GM21737 (cell line): Measurements from ENCODE around the gene MAN1C1.

Source experiments
- ATAC-seq: cut with Tn5 transposase; IDR thresholded peaks from one replicate; pipeline ENCODE4 v1.9.1; 2021; ENCODE audit warnings: mild to moderate bottlenecking, moderate library complexity; ENCODE audit not compliant: unreplicated experiment

MAN1C1 gene

DNA sequence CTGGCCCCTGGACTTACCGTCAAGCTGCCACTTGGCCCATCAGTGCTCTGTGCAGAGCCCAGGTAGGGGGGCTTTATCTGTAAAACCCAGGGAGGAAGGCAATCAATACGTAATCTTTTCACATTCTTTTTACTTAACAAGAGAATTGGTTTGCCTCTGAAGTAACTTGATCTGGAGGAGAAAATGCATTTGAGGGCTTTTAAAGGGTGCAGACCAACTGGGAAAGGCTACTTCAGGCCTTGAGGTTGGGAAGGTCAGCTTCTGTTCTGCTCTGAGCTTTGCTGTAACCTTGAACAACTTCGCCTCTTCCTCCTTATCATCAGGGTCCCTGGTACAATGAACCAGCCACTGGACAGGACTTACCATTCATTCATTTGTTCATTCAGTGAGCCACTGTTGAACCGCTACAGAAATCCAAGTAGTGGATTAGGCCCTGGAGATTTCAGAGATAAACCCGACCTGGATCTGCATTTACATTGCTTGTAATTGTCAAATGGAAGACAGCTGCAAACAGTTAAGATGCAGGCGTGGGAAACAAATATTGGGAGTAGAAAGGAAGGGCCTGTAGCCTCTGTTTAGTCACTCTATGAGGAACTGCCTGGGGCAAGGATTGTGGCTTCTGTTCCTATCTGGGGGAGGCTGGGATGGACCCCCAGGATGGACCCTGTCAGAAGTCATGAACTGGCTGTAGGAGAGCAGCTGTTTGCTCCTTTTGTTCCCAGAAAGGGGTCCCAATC is 90.9 kb downstream of the MAN1C1 start:
- ATAC-seq: no peak

DNA sequence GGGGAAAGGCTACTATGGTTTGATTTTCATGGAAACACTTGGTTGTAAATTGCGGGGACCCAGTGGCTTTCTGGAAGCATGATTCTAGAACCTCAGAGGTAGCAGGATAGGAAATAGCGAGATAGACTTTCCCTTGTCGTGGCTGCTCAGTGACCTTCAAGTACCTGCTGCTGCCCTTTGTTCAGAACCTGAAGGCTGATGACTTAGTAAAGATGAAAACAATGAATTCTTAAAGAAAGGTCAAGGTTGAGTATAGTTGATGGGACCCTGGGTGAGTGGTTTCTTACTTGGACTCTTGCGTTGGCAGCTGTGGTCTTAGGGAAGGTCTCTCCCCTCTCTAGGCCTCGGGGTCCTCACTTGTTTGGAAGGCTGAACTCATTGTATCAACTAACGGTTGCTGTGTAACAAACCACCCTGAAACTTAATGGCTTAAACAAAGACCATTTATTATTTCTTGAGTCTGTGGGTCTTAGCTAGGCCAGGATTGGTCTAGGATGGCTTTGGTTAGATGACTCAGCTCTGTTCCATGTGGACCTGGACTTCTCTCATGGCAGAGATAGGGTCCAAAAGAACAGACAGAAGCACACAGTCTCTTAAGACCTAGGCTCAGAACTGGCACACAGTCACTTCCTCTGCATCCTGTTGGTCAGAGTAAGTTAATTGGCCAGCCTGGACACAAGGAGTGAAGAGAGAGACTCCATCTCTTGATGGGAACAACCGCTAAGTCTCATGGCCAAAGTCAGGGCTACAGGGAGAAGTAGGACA is 94.2 kb downstream of the MAN1C1 start:
- no peak for ATAC-seq

GRCh38 chr1:25711555-25712298 is 95.1 kb downstream of the MAN1C1 start:
- ATAC-seq: no peak

GRCh38 chr1:25712299-25712970 is 95.8 kb downstream of the MAN1C1 start:
- ATAC-seq: no peak

DNA sequence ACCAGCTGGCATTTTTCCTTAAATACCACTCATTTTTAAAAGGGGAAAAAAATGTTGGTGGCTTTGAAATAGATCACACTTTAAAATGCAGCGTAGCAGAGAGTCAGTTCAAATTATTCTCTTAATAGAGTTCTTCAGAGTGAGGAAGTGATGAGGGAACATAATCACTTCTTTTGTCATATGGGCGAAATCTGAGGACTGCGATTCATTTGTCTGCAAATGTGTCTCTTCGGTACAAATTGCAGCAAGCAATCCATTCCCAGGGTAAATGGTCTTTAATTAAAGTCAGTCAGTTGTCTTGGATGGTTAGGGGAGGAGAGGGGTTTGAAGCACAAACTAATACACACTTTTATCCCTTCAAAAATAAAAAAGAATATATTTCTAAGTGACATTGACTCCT is 97.4 kb downstream of the MAN1C1 start:
- ATAC-seq: no peak

DNA sequence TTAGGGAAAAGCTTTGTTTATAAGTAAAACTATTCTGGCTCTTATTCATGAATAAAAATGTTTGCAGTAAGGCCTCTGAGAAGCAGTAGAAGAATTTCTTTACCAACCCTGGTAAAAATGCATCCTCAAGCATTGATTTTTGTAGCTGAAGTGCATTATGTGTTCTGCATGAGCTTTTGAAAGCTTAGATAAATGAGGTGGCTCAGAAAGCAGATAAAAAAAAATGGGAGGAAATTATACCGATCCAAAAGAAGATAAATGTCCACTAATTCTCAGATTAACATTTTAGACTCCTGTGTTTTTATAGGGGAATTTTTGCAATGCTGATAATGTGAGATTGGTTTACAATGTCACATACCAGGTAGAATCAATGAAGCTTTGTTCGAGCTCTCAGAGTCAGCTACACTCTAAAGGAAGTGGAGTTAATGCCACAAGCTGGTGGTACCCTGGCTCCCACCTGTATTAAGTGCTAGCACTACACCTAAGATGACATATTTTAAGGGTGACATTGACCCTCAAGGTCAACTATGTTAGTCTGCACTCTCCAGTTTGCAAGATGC is 97.9 kb downstream of the MAN1C1 start:
- ATAC-seq: no peak

DNA sequence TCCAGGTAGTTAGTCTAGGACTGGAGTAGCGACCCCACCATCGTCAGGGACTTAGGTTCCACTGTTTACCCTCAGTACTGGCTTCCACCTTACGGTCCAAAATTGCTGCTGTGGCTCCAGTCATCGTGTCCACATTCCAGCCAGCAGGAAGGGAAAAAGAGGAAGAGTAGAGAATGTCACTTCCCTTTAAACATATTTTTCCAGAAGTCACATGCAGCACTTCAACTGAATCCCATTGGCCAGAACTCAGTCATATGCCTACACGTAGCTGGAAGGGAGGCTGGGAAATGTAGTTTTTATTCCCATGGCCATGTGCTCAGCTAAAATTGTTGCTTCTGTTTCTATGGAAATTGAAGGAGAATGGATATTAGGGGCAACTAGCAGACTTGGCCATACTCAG is 99.3 kb downstream of the MAN1C1 start:
- no peak for ATAC-seq

DNA sequence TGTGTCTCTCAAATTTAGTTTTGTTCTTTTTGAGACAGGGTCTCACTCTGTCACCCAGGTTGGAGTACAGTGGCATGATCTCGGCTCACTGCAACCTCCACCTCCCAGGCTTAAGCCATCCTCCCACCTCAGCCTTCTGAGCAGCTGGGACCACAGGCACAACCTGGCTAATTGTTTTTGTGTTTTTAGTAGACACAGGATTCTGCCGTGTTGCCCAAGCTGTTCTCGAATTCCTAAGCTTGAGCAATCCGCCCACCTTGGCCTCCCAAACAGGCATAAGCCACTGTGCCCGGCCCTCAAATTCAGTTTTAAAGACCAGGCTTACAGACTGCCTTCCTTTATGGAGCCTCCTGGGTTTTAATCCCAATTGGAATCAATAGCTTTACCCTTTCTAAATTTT is 99.7 kb downstream of the MAN1C1 start:
- ATAC-seq: no peak

DNA sequence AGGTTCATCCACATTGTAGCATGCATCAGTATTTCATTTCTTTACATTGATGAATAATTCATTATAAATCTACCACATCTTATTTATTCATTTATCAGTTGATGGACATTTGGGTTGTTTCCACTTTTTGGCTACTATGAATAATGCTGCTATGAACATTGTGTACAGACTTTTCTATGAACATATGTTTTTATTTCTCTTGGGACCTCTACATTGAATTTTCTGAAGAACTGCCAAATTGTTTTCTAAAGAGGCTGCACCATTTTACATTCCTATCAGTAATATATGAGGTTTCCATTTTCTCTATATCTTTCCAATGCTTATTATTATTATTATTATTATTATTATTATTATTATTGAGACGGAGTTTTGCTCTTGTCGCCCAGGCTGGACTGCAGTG is 102.1 kb downstream of the MAN1C1 start:
- ATAC-seq: no peak

- no peak for ATAC-seq
These were observed 104.0 kb downstream of the MAN1C1 start for GRCh38 chr1:25720624-25721023.

DNA sequence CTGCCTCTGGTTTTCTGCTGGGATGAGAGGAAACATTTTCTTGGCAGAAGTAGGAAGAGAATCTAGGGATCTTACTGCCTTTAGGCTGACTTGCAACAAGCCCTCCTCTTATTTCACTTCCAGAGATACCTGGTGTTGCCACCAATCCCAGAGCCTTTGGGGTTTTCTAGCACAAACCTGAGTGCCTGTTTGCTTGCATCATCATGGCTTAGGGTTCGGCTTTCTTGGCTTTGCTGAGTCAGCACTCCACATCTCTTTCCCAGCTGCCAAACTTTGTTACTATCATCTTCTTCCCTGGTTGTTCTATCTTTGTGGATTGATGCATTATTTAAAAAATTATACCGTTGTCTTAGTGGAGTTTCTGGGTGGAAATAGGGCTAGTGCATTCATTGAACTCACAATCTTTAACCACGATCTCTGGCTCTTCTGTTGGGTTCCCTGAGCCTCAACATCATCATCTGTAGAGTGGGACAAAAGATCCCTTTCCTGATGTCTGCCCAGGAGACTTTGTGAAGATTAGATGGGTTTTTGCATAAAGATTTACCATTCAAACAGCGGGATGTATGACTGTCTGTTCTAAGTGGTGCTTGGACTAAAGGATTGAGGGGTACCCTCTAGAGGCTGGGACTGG is 106.8 kb downstream of the MAN1C1 start:
- no peak for ATAC-seq

DNA sequence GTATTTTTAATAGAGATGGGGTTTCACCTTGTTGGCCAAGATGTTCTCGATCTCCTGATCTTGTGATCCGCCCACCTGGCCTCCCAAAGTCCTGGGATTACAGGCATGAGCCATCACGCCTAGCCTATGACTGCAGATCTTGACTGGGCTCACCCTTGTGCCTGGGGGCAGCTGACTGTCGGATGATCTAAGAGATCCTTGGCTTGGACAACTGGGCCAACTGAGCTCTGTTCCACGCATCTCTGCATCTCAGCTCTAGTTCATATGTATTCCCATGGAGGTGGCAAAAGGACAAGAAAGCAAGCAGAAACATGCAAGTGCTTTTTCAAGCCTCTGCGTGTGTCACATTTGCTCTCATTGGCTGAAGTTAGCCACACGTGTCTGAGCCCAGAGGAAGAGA is 107.6 kb downstream of the MAN1C1 start:
- ATAC-seq: no peak

- no peak for ATAC-seq
These were observed 108.4 kb downstream of the MAN1C1 start for GRCh38 chr1:25724966-25725365.

GRCh38 chr1:25725482-25725881 is 108.9 kb downstream of the MAN1C1 start:
- no peak for ATAC-seq

GRCh38 chr1:25727088-25727487 is 110.5 kb downstream of the MAN1C1 start:
- no peak for ATAC-seq

- no peak for ATAC-seq
These were observed 111.2 kb downstream of the MAN1C1 start for GRCh38 chr1:25727635-25728286.

GRCh38 chr1:25728301-25728935 is 111.8 kb downstream of the MAN1C1 start:
- no peak for ATAC-seq

DNA sequence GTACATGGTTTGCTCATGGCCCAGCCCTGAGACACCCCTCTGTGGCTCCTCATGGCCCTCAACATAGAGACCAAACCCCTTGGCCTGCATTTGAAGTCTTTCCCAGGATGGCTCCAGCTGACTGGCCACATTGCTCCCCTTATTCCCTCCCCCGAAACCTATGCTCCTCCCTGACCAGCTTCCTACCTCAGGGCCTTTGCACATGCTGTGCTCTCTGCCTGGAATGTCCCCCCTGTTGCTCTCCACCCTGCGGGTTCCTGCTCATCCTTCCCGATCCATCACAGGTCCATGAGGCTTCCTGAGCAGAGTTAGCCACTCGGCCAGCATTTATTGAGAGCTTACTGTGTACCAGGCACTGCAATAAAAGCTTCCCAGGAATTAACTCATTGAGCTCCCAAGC is 112.5 kb downstream of the MAN1C1 start:
- no peak for ATAC-seq
